Heart left ventricle (tissue), 16 donors: ENCODE measurements around the gene PPM1L. TPM values are rescaled to one million over a fixed set of nuclear protein-coding genes. Genes with fewer than 3 reads are reported as not detected.

ENCODE experiments used
- ATAC-seq, 4 donors: fragments of 200-7000 bp; cut with Tn5 transposase; one replicate each; pipeline ENCODE4 v1.9.1; 2020 to 2022; ENCODE audit warnings: moderate library complexity in 4 of 4, mild to moderate bottlenecking in 3 of 4, moderate number of reproducible peaks in 1 of 4
- DNase-seq, 5 donors: peaks; one replicate each; pipeline ENCODE4 v3.0.0-alpha.2; 2020
- H3K27ac ChIP-seq, 12 donors: fragments of 200-600 bp; sonication (generic) in 4 of 12; one replicate each; pipeline versions ENCODE4 v1.5.0 to v1.8.0; 2016 to 2022; ENCODE audit warnings: mild to moderate bottlenecking in 2 of 12
- H3K27me3 ChIP-seq, 9 donors: fragments of 200-600 bp; sonication (generic) in 2 of 9; one replicate each; pipeline versions ENCODE4 v1.5.1 to v1.8.0; 2016 to 2022; ENCODE audit warnings: mild to moderate bottlenecking in 3 of 9
- H3K36me3 ChIP-seq, 9 donors: fragments of 200-600 bp; sonication (generic) in 2 of 9; one replicate each; pipeline versions ENCODE4 v1.5.0 to v1.8.0; 2018 to 2022; ENCODE audit warnings: mild to moderate bottlenecking in 2 of 9
- H3K4me1 ChIP-seq, 12 donors: fragments of 200-600 bp; sonication (generic) in 4 of 12; one replicate each; pipeline versions ENCODE4 v1.5.0 to v1.8.0; 2016 to 2022; ENCODE audit warnings: mild to moderate bottlenecking in 3 of 12
- H3K4me3 ChIP-seq, 12 donors: fragments of 200-600 bp; sonication (generic) in 4 of 12; one replicate each; pipeline versions ENCODE4 v1.5.0 to v1.8.0; 2017 to 2022; ENCODE audit warnings: mild to moderate bottlenecking in 9 of 12, moderate library complexity in 4 of 12
- H3K9me3 ChIP-seq, 12 donors: fragments of 200-600 bp; sonication (generic) in 4 of 12; one replicate each; pipeline versions ENCODE4 v1.5.0 to v1.8.0; 2016 to 2022; ENCODE audit warnings: mild to moderate bottlenecking in 1 of 12
- POLR2A ChIP-seq, 2 donors: fragments of 450-650 bp; IDR thresholded peaks; one replicate each; pipeline ENCODE4 v1.6.1; 2017; ENCODE audit warnings: antibody characterized with exemption in 2 of 2, mild to moderate bottlenecking in 2 of 2, moderate library complexity in 2 of 2
- WGBS, 4 donors: extraction: QIAGEN DNeasy Blood & Tissue Kit in 2 of 4; methylation state at CpG; one replicate each; pipeline versions ENCODE4 v1.1.5 to v1.1.7; 2013 to 2018; 5-methylcytosine and 5-hydroxymethylcytosine counted together
- intact Hi-C, 10 donors: fragments of 100-400 bp; cut with DNase I; formaldehyde crosslinking; loops; one replicate each; pipeline versions ENCODE4 v1.11.1 to v1.14.2; 2022
- polyA plus RNA-seq, 2 donors: library from polyadenylated mRNA; stranded (reverse); fragments of 200-250 nt; gene quantifications; one replicate each; pipeline ENCODE4 v1.2.3, GENCODE V29; 2013
- total RNA-seq, 9 donors: library from RNA; depleted of rRNA in 2 of 9; stranded (reverse); fragments of >200 nt in 2 of 9; fragmentation: NEBNext Ultra II Directional in 3 of 9; extraction: Animal tissue kit (Norgen Biotek cat#: 25700) in 3 of 9; gene quantifications; one replicate each; pipeline versions ENCODE4 v1.1.0 to v1.2.4, GENCODE V29; 2016 to 2023
- TF ChIP-seq, protein P1 (sequence below), 12 donors: fragments of 200-600 bp; sonication (generic) in 4 of 12; IDR thresholded peaks; one replicate each; pipeline versions ENCODE4 v1.5.0 to v1.8.0; 2018 to 2022; ENCODE audit warnings: antibody characterized with exemption in 12 of 12, mild to moderate bottlenecking in 5 of 12
- donor health status: ischemic (EF 13 %, LVEDD 7.1; RV severe dilation, severe dysfunction).
- donor health status: healthy with polysubstance abuse.
- donor health status: DM: no; HTN: yes; CAD: no.
- donor health status: DM: no; HTN: no; CAD: no.
- donor health status: ischemic (EF 25% LVEDD 6.9; RV normal size, moderate dysfunction).
- donor health status: ischemic (EF 25% LVEDD 5.7; RV mildly dilated, moderate dysfunction).
- donor health status: healthy.
- donor health status: DM: yes; HTN: yes; CAD: no.
- donor health status: ischemic (EF 35%, LVEDD 5.7; RV mildly dilated, moderate dysfunction).
- donor health status: nonischemic (EF 11% LVEDD 7.7; RV severe dilation, severe dysfunction).
- donor health status: DM: yes; HTN: yes; CAD: no.
- donor health status: PGD.
- donor health status: ischemic (EF 29% LVEDD 5.4; RV normal size, mild dysfunction).
- donor health status: nonischemic (EF 23%, LVEDD 6.1; RV moderate dilation, normal function).

Gene PPM1L
- total and polyA plus RNA-seq, 11 donors = 6.2 to 89.6 (median 41.7) TPM

DNA sequence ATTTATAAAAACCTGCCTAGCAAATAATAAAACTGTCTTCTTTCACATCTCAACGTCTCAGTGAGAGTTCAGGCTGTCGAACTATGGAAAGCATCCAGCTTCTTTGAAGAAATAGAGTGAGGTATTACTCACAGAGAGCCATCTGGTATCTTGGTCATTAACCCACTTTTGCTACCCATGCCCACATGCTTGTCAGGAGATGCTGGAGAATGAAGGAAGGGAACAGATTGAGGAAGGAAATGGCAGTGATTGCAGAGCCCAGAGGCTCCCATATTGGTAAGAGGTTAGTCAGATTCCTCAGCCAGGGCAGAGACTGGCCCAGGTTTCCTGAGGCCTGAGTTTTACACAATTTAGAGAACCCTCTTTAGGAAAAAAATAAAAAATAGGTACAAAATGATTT is 230.0 kb downstream of the PPM1L start:
- no peak for ATAC-seq
- H3K36me3 ChIP-seq = no peaks in the 10 kb centered on the region

DNA sequence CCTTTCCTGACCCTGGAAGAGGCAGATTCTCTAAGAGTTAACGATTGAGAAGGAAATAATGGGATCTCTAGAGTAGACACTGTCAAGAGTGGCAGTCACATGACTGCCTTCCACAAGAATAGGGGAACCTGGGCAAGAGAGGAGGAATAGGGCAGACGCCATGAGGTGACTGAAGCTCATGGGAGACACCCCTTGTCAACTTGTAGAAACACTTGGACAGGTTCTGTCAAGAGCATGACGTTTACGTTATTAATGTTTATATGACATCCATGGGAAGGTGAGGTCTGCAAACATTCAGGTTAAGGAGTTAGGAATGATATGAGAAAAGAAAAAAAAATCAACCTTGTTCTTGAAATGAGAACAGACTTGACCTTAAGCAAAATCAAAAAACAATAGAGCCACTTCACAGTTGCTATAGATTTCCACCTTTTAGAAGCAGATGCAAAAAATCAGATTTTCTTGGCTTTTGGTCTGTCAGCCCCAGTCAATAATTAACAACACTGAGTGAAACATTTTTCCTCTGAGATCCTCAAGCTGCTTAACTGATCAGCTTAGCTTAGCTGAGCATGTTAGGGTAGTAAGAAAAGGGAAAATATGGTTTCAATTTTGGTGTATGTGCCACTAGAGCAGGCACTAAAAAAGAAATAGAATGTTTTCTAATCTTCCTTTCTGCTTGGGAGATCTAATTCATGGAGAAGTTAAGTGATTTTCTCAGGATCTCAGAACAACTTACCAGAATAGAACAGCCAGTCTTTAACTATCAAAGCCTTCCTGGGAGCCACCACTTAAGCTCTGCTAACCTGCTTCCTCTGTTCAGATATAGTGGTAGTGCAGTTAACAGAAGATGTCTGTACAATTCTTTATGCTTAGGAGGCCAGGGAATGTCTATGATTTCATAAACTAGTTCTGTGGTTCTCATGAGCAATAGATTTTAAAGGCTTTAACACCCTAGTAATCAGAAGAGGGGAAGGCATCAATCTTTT is 232.2 kb downstream of the PPM1L start:
- Histone ChIP-seq H3K27me3 (no peaks in the 10 kb centered on the region), H3K36me3 (no peaks in the 10 kb centered on the region), H3K27ac (no peak overlapping the region), H3K9me3 (peaks cover 0 to 14% (median 2%) of the 10 kb centered on the region in 12 donors), H3K4me1 (peaks cover 0 to 10% (median 0%) of the 10 kb centered on the region in 12 donors), H3K4me3 (no peak overlapping the region)
- no peak for TF ChIP-seq POLR2A (IDR thresholded peaks at IDR 0.05)
- TF ChIP-seq, protein P1, sequence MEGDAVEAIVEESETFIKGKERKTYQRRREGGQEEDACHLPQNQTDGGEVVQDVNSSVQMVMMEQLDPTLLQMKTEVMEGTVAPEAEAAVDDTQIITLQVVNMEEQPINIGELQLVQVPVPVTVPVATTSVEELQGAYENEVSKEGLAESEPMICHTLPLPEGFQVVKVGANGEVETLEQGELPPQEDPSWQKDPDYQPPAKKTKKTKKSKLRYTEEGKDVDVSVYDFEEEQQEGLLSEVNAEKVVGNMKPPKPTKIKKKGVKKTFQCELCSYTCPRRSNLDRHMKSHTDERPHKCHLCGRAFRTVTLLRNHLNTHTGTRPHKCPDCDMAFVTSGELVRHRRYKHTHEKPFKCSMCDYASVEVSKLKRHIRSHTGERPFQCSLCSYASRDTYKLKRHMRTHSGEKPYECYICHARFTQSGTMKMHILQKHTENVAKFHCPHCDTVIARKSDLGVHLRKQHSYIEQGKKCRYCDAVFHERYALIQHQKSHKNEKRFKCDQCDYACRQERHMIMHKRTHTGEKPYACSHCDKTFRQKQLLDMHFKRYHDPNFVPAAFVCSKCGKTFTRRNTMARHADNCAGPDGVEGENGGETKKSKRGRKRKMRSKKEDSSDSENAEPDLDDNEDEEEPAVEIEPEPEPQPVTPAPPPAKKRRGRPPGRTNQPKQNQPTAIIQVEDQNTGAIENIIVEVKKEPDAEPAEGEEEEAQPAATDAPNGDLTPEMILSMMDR (IDR thresholded peaks at IDR 0.05) = no peak
- intact Hi-C loops = no loop called here
- no peak for DNase-seq
- WGBS, 4 donors = 82 to 94% (median 92%) methylated on average over 4 of the region's 4 CpGs
- no peak for ATAC-seq

More for the DNA sequence above, 230.0 kb downstream of the PPM1L start:
- peaks cover 0 to 30% (median 0%) of the 10 kb centered on the region in 12 donors for H3K4me1 ChIP-seq
- H3K27me3 ChIP-seq = no peaks in the 10 kb centered on the region
- 56 to 66% (median 62%) methylated on average over 2 of the region's 2 CpGs for WGBS, 4 donors
- TF ChIP-seq, protein P1 (IDR thresholded peaks at IDR 0.05) = no peak
- no peak for TF ChIP-seq POLR2A (IDR thresholded peaks at IDR 0.05)
- intact Hi-C loops = no loop called here
- no peak overlapping the region for H3K4me3 ChIP-seq
- H3K27ac ChIP-seq = no peak overlapping the region
- DNase-seq = no peak
- H3K9me3 ChIP-seq = peaks cover 0 to 15% (median 2%) of the 10 kb centered on the region in 12 donors

DNA sequence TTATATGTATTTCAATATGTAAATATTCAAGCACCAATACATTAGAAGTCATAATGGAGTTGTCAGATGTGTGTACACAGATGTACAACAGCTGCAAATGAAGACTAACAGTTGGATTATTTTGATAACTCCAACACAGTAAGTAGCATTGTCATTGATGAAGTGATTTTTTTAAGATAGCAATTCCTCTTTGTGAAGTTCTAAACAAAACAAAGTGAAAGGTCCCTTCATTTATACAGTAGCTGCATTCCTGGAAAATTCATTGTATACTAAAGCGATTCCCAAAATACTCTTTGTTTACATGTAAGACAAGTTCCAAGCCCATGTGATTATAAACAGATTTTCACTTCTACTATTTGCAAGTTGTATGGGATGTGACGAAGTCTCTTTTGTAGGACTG is 234.4 kb downstream of the PPM1L start:
- intact Hi-C loops = no loop called here

DNA sequence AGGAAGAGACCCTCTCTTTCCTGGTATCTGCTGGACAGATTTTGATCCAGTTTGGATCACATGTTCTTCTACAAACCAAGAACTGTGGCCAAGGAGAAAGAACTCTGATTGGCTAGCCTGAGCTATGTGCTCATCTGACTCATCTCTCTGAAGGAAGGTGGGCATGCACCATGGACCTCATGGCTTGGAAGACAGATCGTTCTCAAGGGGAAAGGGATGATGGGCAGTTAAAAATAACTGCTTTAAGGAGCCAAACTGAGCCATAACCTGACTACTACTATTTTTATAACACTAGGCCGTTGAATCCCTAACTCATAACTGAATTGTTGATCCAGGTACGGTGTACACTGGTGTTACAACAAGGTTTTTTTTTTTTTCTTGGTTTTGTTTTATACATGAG is 236.7 kb downstream of the PPM1L start:
- H3K4me3 ChIP-seq = no peak overlapping the region
- ATAC-seq = no peak
- H3K27me3 ChIP-seq = no peaks in the 10 kb centered on the region
- H3K36me3 ChIP-seq = no peaks in the 10 kb centered on the region
- no peaks in the 10 kb centered on the region for H3K9me3 ChIP-seq
- WGBS, 4 donors = 53 to 69% (median 62%) methylated on average over 3 of the region's 3 CpGs
- intact Hi-C loops = no loop called here
- DNase-seq = no peak
- no peak overlapping the region for H3K27ac ChIP-seq
- TF ChIP-seq POLR2A (IDR thresholded peaks at IDR 0.05) = no peak
- TF ChIP-seq, protein P1 (IDR thresholded peaks at IDR 0.05) = no peak
- peaks cover 0 to 4% (median 0%) of the 10 kb centered on the region in 12 donors for H3K4me1 ChIP-seq

More for the DNA sequence above, 234.4 kb downstream of the PPM1L start:
- Histone ChIP-seq H3K27ac (no peak overlapping the region), H3K36me3 (no peaks in the 10 kb centered on the region), H3K4me3 (no peak overlapping the region), H3K27me3 (no peaks in the 10 kb centered on the region), H3K4me1 (peaks cover 0 to 8% (median 0%) of the 10 kb centered on the region in 12 donors), H3K9me3 (no peaks in the 10 kb centered on the region)
- ATAC-seq (no peak), DNase-seq (no peak)
- whole genome bisulfite sequencing, 4 donors = 91 to 98% (median 94%) methylated on average over 2 of the region's 2 CpGs
- no peak for TF ChIP-seq POLR2A (IDR thresholded peaks at IDR 0.05)
- TF ChIP-seq, protein P1 (IDR thresholded peaks at IDR 0.05) = no peak
